Measurements from ENCODE around the gene EML6. TPM values are rescaled to one million over a fixed set of nuclear protein-coding genes. Genes with fewer than 3 reads are reported as not detected.

EML6 gene
- total and polyA plus RNA-seq, 2 of the 13 experiments (the other 11 are each of a cell fraction or from before 2014, with no cell fraction given): 17.2 to 32.4 TPM

DNA sequence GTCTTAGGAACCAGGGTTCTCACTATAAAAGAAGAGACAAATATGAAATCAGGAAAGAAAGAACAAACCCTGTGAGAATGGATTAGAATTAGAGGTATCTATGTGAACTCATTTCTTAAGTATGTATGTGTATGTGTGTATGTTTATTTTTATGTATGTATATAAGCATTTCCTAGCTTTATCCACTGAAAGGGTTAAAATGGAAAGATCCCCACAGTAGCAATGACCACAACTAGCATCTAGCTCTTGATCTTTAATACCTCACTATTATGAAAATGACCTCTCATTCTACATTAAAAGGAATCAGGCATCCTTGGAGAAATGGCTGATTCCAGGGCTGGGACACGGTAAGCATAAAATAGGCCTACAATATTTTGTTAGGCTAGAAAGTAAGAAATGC lies 295.2 kb downstream of the EML6 start:
- no peak overlapping the region for H3K27ac ChIP-seq (ENCODE audit: extremely low read length, insufficient read depth, low read length)
- 94% methylated on average over 1 of the region's 1 CpG for WGBS (ENCODE audit: low lambda C conversion rate)
- FAIRE-seq (no peak), ATAC-seq (no peak), DNase-seq (ENCODE audit: low spot score) (no peak)
- H2AFZ ChIP-seq (ENCODE audit: low read length): no peak overlapping the region
- TF ChIP-seq, protein P1, sequence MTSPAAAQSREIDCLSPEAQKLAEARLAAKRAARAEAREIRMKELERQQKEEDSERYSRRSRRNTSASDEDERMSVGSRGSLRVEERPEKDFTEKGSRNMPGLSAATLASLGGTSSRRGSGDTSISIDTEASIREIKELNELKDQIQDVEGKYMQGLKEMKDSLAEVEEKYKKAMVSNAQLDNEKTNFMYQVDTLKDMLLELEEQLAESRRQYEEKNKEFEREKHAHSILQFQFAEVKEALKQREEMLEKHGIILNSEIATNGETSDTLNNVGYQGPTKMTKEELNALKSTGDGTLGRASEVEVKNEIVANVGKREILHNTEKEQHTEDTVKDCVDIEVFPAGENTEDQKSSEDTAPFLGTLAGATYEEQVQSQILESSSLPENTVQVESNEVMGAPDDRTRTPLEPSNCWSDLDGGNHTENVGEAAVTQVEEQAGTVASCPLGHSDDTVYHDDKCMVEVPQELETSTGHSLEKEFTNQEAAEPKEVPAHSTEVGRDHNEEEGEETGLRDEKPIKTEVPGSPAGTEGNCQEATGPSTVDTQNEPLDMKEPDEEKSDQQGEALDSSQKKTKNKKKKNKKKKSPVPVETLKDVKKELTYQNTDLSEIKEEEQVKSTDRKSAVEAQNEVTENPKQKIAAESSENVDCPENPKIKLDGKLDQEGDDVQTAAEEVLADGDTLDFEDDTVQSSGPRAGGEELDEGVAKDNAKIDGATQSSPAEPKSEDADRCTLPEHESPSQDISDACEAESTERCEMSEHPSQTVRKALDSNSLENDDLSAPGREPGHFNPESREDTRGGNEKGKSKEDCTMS (CRISPR knock-in tag; conservative IDR thresholded peaks at IDR 0.05): no peak
- peak; percentile 72; the same call in 1 of the 2 replicates for TF ChIP-seq ZNF652 (CRISPR knock-in tag; IDR thresholded peaks at IDR 0.05; ENCODE audit: borderline replicate concordance, low read depth)
- H3K27me3 ChIP-seq (ENCODE audit: control insufficient read depth in 1 of 2, insufficient read depth in 2 of 2, low read length in 2 of 2): no peaks in the 10 kb centered on the region
- no peak overlapping the region for H3K9ac ChIP-seq (ENCODE audit: insufficient read depth, low read depth, low read length)
- ChIA-PET POLR2A (no interaction called here), CTCF (ENCODE audit: low intra/inter-chr PET ratio, low total read pairs) (no interaction called here)
- H3K4me3 ChIP-seq (replicated peaks in 1 of 3; ENCODE audit: insufficient read depth in 1 of 3, low read depth in 2 of 3, low read length in 3 of 3): no peak overlapping the region
- H3K9me3 ChIP-seq (ENCODE audit: low read length): no peaks in the 10 kb centered on the region
- intact Hi-C loops (cut with micrococcal nuclease; ENCODE audit: unreplicated experiment) (loop anchor here (5.0 to 10.0 kb wide), 3 partner anchors 94 to 496 kb away; partner anchors contain the start of gene CFAP36), in situ Hi-C loops (cut with HindIII; ENCODE audit: extremely low pct_ligation_motif_present, low pct_unique_long_range_greater_than_20kb) (loop anchor here (5.0 kb wide), 1 partner anchor 149 kb away; no protein-coding TSS in a partner anchor)
- H3K4me1 ChIP-seq (ENCODE audit: insufficient read depth, low read length): peaks cover 45% of the 10 kb centered on the region
- no TSS peak for BruUV-seq (replicated peaks)
- peaks cover 0 to 11% of the 10 kb centered on the region in 2 experiments; a peak in 2 of 5 replicates for H3K36me3 ChIP-seq (replicated peaks in 1 of 2; ENCODE audit: control insufficient read depth in 1 of 2, insufficient read depth in 2 of 2, low read length in 2 of 2)
- no peak overlapping the region for H3K4me2 ChIP-seq (ENCODE audit: low read depth, low read length)
- peaks cover 98% of the 10 kb centered on the region for H3K79me2 ChIP-seq (ENCODE audit: insufficient read depth, low read length)
- peaks cover 10% of the 10 kb centered on the region; the same call in 1 of the 2 replicates for H4K20me1 ChIP-seq (ENCODE audit: insufficient read depth, low read length)

DNA sequence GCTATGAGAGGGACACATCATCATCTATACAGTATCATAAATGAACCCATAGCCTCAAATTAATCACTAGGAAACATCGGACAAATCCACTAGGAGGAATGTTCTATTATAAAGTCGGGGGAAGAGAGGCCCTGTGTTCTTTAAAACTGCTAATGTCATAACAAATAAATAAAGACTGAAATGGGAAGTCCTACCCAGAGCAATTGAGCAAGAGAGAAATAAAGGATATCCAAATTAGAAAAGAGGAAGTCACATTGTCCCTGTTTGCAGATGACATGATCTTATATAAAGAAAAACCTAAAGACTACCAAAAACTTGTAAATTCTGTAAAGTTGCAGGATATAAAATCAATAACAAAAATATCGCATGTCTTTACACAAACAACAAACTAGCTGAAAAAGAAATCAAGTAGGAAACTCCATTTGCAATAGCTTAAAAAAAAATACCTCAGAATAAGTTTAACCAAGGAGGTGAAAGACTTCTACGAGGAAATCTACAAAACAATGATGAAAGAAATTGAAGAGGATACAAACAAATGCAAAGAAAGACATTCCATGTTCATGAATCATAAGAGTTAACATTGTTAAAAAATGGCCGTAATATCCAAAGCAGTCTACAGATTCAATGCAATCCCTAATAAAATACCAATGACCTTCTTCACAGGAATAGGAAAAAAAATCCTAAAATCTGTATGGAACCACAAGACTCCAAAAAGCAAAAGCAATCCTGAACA lies 296.2 kb downstream of the EML6 start:
- intact Hi-C loops (cut with micrococcal nuclease; ENCODE audit: unreplicated experiment): loop anchor here (5.0 to 10.0 kb wide), 3 partner anchors 93 to 495 kb away; partner anchors contain the start of gene CFAP36
- no peak for TF ChIP-seq ISX (CRISPR knock-in tag; conservative IDR thresholded peaks at IDR 0.05)
- TF ChIP-seq, protein P2, sequence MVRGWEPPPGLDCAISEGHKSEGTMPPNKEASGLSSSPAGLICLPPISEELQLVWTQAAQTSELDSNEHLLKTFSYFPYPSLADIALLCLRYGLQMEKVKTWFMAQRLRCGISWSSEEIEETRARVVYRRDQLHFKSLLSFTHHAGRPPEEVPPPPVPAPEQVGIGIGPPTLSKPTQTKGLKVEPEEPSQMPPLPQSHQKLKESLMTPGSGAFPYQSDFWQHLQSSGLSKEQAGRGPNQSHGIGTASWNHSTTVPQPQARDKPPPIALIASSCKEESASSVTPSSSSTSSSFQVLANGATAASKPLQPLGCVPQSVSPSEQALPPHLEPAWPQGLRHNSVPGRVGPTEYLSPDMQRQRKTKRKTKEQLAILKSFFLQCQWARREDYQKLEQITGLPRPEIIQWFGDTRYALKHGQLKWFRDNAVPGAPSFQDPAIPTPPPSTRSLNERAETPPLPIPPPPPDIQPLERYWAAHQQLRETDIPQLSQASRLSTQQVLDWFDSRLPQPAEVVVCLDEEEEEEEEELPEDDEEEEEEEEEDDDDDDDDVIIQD (CRISPR knock-in tag; IDR thresholded peaks at IDR 0.05; ENCODE audit: low read depth): no peak
- TF ChIP-seq, protein P3, sequence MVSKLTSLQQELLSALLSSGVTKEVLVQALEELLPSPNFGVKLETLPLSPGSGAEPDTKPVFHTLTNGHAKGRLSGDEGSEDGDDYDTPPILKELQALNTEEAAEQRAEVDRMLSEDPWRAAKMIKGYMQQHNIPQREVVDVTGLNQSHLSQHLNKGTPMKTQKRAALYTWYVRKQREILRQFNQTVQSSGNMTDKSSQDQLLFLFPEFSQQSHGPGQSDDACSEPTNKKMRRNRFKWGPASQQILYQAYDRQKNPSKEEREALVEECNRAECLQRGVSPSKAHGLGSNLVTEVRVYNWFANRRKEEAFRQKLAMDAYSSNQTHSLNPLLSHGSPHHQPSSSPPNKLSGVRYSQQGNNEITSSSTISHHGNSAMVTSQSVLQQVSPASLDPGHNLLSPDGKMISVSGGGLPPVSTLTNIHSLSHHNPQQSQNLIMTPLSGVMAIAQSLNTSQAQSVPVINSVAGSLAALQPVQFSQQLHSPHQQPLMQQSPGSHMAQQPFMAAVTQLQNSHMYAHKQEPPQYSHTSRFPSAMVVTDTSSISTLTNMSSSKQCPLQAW (CRISPR knock-in tag; IDR thresholded peaks at IDR 0.05): no peak
- TF ChIP-seq TSC22D2 (CRISPR knock-in tag; IDR thresholded peaks at IDR 0.05; ENCODE audit: borderline replicate concordance): no peak
- TF ChIP-seq, protein P4, sequence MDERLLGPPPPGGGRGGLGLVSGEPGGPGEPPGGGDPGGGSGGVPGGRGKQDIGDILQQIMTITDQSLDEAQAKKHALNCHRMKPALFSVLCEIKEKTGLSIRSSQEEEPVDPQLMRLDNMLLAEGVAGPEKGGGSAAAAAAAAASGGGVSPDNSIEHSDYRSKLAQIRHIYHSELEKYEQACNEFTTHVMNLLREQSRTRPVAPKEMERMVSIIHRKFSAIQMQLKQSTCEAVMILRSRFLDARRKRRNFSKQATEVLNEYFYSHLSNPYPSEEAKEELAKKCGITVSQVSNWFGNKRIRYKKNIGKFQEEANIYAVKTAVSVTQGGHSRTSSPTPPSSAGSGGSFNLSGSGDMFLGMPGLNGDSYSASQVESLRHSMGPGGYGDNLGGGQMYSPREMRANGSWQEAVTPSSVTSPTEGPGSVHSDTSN (CRISPR knock-in tag; IDR thresholded peaks at IDR 0.05): no peak
- no peak for TF ChIP-seq POLR2AphosphoS5 (IDR thresholded peaks at IDR 0.05; ENCODE audit: low read depth, low read length)
- TF ChIP-seq YEATS2 (CRISPR knock-in tag; IDR thresholded peaks at IDR 0.05; ENCODE audit: borderline replicate concordance): no peak
- TF ChIP-seq ELF1 (CRISPR knock-in tag; IDR thresholded peaks at IDR 0.05): no peak

More for the DNA sequence above, 296.2 kb downstream of the EML6 start:
- H3K4me1 ChIP-seq (ENCODE audit: insufficient read depth, low read length): peaks cover 39% of the 10 kb centered on the region
- H2AFZ ChIP-seq (ENCODE audit: low read length): no peak overlapping the region
- H3K9ac ChIP-seq (ENCODE audit: insufficient read depth, low read depth, low read length): no peak overlapping the region
- 94% methylated on average over 5 of the region's 5 CpGs for WGBS (ENCODE audit: low lambda C conversion rate)
- no peak overlapping the region for H3K27ac ChIP-seq (ENCODE audit: extremely low read length, insufficient read depth, low read length)
- BruUV-seq (replicated peaks): no TSS peak
- no peak overlapping the region for H3K4me2 ChIP-seq (ENCODE audit: low read depth, low read length)
- H3K79me2 ChIP-seq (ENCODE audit: insufficient read depth, low read length): peaks cover 98% of the 10 kb centered on the region
- ChIA-PET POLR2A (interaction anchor here (1.2 kb wide), 1 partner anchor 29 kb away, joined by 5 read pairs; no protein-coding TSS in a partner anchor), CTCF (ENCODE audit: low intra/inter-chr PET ratio, low total read pairs) (no interaction called here)
- H3K4me3 ChIP-seq (replicated peaks in 1 of 3; ENCODE audit: insufficient read depth in 1 of 3, low read depth in 2 of 3, low read length in 3 of 3): no peak overlapping the region
- peaks cover 0 to 11% of the 10 kb centered on the region in 2 experiments; a peak in 2 of 5 replicates for H3K36me3 ChIP-seq (replicated peaks in 1 of 2; ENCODE audit: control insufficient read depth in 1 of 2, insufficient read depth in 2 of 2, low read length in 2 of 2)
- ATAC-seq: no peak
- no peaks in the 10 kb centered on the region for H3K9me3 ChIP-seq (ENCODE audit: low read length)
- DNase-seq (ENCODE audit: low spot score): no peak
- in situ Hi-C loops (cut with HindIII; ENCODE audit: extremely low pct_ligation_motif_present, low pct_unique_long_range_greater_than_20kb): loop anchor here (5.0 kb wide), 1 partner anchor 148 kb away; no protein-coding TSS in a partner anchor
- H4K20me1 ChIP-seq (ENCODE audit: insufficient read depth, low read length): peaks cover 16% of the 10 kb centered on the region; the same call in 1 of the 2 replicates
- no peaks in the 10 kb centered on the region for H3K27me3 ChIP-seq (ENCODE audit: control insufficient read depth in 1 of 2, insufficient read depth in 2 of 2, low read length in 2 of 2)
- FAIRE-seq: no peak
